A549 (cell line): ENCODE results near the gene VPS41.
A peak's percentile ranks its signal among the peaks of the same experiment; 100 is the strongest.

Source experiments
- CEBPB ChIP-seq, 2 experiments: fragments of >200 bp in 1 of 2; sonication (Bioruptor Twin) in 1 of 2; formaldehyde crosslinking in 1 of 2; IDR thresholded peaks; 2 replicates each; pipeline ENCODE4 v1.6.1; 2012 to 2016
- ESRRA ChIP-seq: fragments of 150-350 bp; IDR thresholded peaks from 2 replicates; pipeline ENCODE4 v1.6.1; 2014; ENCODE audit warnings: mild to moderate bottlenecking, low read length, borderline replicate concordance
- HMGXB4 ChIP-seq: fragments of 250-450 bp; sonication (Bioruptor Pico); IDR thresholded peaks from 2 replicates; pipeline ENCODE4 v1.5.0; 2021; ENCODE audit warnings: mild to moderate bottlenecking, moderate library complexity, borderline replicate concordance
- JUN ChIP-seq, 2 experiments: fragments of >200 bp; sonication (Bioruptor Twin); formaldehyde crosslinking; IDR thresholded peaks; 2 replicates in 1 of 2; 3 replicates in 1 of 2; pipeline ENCODE4 v1.6.1; 2016 to 2017
- KDM1A ChIP-seq: fragments of 200-600 bp; sonication (generic); IDR thresholded peaks from 2 replicates; pipeline ENCODE4 v1.6.1; 2016; ENCODE audit warnings: low read depth, mild to moderate bottlenecking
- POLR2A ChIP-seq: IDR thresholded peaks from 2 replicates; pipeline ENCODE4 v1.6.1; 2012; ENCODE audit warnings: mild to moderate bottlenecking, low read length
- REST ChIP-seq: fragments of 200-600 bp; sonication (generic); IDR thresholded peaks from 2 replicates; pipeline ENCODE4 v1.6.1; 2016; ENCODE audit warnings: antibody characterized with exemption, mild to moderate bottlenecking, moderate library complexity
- SMC3 ChIP-seq: fragments of >200 bp; sonication (Bioruptor Twin); formaldehyde crosslinking; IDR thresholded peaks from 3 replicates; pipeline ENCODE4 v1.6.1; 2018; ENCODE audit warnings: inconsistent platforms
- USF2 ChIP-seq: fragments of 450-650 bp; IDR thresholded peaks from 2 replicates; pipeline ENCODE4 v1.6.1; 2014; ENCODE audit warnings: antibody characterized with exemption
- TF ChIP-seq, protein P1 (sequence below): fragments of >200 bp; sonication (Bioruptor Twin); formaldehyde crosslinking; IDR thresholded peaks from 3 replicates; pipeline ENCODE4 v1.5.1; 2016

GRCh38 chr7:38673795-38674194 lies 235.2 kb downstream of the VPS41 start:
- TF ChIP-seq, protein P1, sequence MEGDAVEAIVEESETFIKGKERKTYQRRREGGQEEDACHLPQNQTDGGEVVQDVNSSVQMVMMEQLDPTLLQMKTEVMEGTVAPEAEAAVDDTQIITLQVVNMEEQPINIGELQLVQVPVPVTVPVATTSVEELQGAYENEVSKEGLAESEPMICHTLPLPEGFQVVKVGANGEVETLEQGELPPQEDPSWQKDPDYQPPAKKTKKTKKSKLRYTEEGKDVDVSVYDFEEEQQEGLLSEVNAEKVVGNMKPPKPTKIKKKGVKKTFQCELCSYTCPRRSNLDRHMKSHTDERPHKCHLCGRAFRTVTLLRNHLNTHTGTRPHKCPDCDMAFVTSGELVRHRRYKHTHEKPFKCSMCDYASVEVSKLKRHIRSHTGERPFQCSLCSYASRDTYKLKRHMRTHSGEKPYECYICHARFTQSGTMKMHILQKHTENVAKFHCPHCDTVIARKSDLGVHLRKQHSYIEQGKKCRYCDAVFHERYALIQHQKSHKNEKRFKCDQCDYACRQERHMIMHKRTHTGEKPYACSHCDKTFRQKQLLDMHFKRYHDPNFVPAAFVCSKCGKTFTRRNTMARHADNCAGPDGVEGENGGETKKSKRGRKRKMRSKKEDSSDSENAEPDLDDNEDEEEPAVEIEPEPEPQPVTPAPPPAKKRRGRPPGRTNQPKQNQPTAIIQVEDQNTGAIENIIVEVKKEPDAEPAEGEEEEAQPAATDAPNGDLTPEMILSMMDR: no peak
- TF ChIP-seq SMC3: no peak
- no peak for TF ChIP-seq REST
- no peak for TF ChIP-seq POLR2A
- no peak for TF ChIP-seq KDM1A
- TF ChIP-seq ESRRA: no peak
- TF ChIP-seq JUN (IDR thresholded peaks at IDR 0.05): no peak
- TF ChIP-seq USF2: peak; percentile 56; the same call in 1 of the 2 replicates
- TF ChIP-seq CEBPB (IDR thresholded peaks at IDR 0.05): no peak
- no peak for TF ChIP-seq HMGXB4 (CRISPR knock-in tag)
